Trophoblast cell (in vitro differentiated cells and primary cell): ENCODE results near the gene ZGRF1.

Experiments used
- DNase-seq, 2 donors: peaks; one replicate each; pipeline ENCODE4 v3.0.0-alpha.2; 2016
- H2AFZ ChIP-seq: 2 replicates; pipeline ENCODE4 v1.6.1; 2013; ENCODE audit warnings: low read length, moderate library complexity, mild to moderate bottlenecking; ENCODE audit not compliant: insufficient read depth, poor library complexity
- H2AK5ac ChIP-seq: 2 replicates; pipeline ENCODE4 v1.6.1; 2013; ENCODE audit warnings: mild to moderate bottlenecking, low read length
- H2BK120ac ChIP-seq: 2 replicates; pipeline ENCODE4 v1.6.1; 2013; ENCODE audit warnings: low read length, mild to moderate bottlenecking, moderate library complexity; ENCODE audit not compliant: insufficient read depth, poor library complexity
- H2BK12ac ChIP-seq: 2 replicates; pipeline ENCODE4 v1.6.1; 2013; ENCODE audit warnings: mild to moderate bottlenecking, low read length, moderate library complexity
- H2BK5ac ChIP-seq: 2 replicates; pipeline ENCODE4 v1.6.1; 2013; ENCODE audit warnings: low read length, low read depth, moderate library complexity, mild to moderate bottlenecking; ENCODE audit not compliant: poor library complexity
- H3K14ac ChIP-seq: 2 replicates; pipeline ENCODE4 v1.6.1; 2013; ENCODE audit warnings: mild to moderate bottlenecking, low read length
- H3K18ac ChIP-seq: 2 replicates; pipeline ENCODE4 v1.6.1; 2013; ENCODE audit warnings: mild to moderate bottlenecking, low read length
- H3K23ac ChIP-seq: 2 replicates; pipeline ENCODE4 v1.6.1; 2013; ENCODE audit warnings: low read length
- H3K27ac ChIP-seq: 2 replicates; pipeline ENCODE4 v1.5.1; 2013; ENCODE audit warnings: low read depth, mild to moderate bottlenecking, inconsistent platforms, low read length, moderate library complexity
- H3K27me3 ChIP-seq: 2 replicates; pipeline ENCODE4 v1.6.1; 2013; ENCODE audit warnings: inconsistent platforms, mild to moderate bottlenecking, low read length, moderate library complexity; ENCODE audit not compliant: insufficient read depth
- H3K36me3 ChIP-seq, 2 experiments: 1 replicate in 1 of 2; 2 replicates in 1 of 2; pipeline ENCODE4 v1.6.1; 2013; ENCODE audit warnings: low read length in 2 of 2, mild to moderate bottlenecking in 2 of 2, moderate library complexity in 1 of 2; ENCODE audit not compliant: insufficient read depth in 2 of 2, control insufficient read depth in 1 of 2
- H3K4ac ChIP-seq: 2 replicates; pipeline ENCODE4 v1.6.1; 2013; ENCODE audit warnings: low read depth, mild to moderate bottlenecking, low read length, moderate library complexity
- H3K4me1 ChIP-seq, 2 experiments: 1 replicate in 1 of 2; 2 replicates in 1 of 2; pipeline ENCODE4 v1.6.1; 2013; ENCODE audit warnings: low read length in 2 of 2, mild to moderate bottlenecking in 2 of 2, moderate library complexity in 1 of 2; ENCODE audit not compliant: insufficient read depth in 2 of 2, control insufficient read depth in 1 of 2
- H3K4me2 ChIP-seq: 2 replicates; pipeline ENCODE4 v1.6.1; 2013; ENCODE audit warnings: inconsistent platforms, mild to moderate bottlenecking, low read length, moderate library complexity
- H3K4me3 ChIP-seq: 2 replicates; pipeline ENCODE4 v1.5.1; 2013; ENCODE audit warnings: mild to moderate bottlenecking, low read depth, low read length, inconsistent platforms
- H3K79me1 ChIP-seq: one replicate; pipeline ENCODE4 v1.6.1; 2013; ENCODE audit warnings: low read length
- H3K79me2 ChIP-seq: 2 replicates; pipeline ENCODE4 v1.6.1; 2013; ENCODE audit warnings: low read length, mild to moderate bottlenecking; ENCODE audit not compliant: control insufficient read depth, insufficient read depth, poor library complexity
- H3K9ac ChIP-seq: 2 replicates; pipeline ENCODE4 v1.6.1; 2013; ENCODE audit warnings: mild to moderate bottlenecking, low read length
- H3K9me3 ChIP-seq: 2 replicates; pipeline ENCODE4 v1.6.1; 2013; ENCODE audit warnings: low read depth, mild to moderate bottlenecking, control low read depth, inconsistent platforms, low read length; ENCODE audit not compliant: insufficient read depth
- H4K12ac ChIP-seq: 2 replicates; pipeline ENCODE4 v1.6.1; 2013; ENCODE audit warnings: low read depth, mild to moderate bottlenecking, low read length, moderate library complexity
- H4K8ac ChIP-seq: 2 replicates; pipeline ENCODE4 v1.6.1; 2013; ENCODE audit warnings: low read depth, mild to moderate bottlenecking, low read length, moderate library complexity
- H4K91ac ChIP-seq: one replicate; pipeline ENCODE4 v1.6.1; 2013; ENCODE audit warnings: low read depth, mild to moderate bottlenecking, low read length, moderate library complexity
- WGBS: extraction: QIAGEN DNeasy Blood & Tissue Kit; methylation state at CpG from one replicate; pipeline ENCODE4 v1.1.7; 2013; ENCODE audit warnings: missing lambda C conversion rate; ENCODE audit not compliant: insufficient read length, insufficient coverage; ENCODE audit errors: extremely low coverage; 5-methylcytosine and 5-hydroxymethylcytosine counted together

The ZGRF1 gene

DNA sequence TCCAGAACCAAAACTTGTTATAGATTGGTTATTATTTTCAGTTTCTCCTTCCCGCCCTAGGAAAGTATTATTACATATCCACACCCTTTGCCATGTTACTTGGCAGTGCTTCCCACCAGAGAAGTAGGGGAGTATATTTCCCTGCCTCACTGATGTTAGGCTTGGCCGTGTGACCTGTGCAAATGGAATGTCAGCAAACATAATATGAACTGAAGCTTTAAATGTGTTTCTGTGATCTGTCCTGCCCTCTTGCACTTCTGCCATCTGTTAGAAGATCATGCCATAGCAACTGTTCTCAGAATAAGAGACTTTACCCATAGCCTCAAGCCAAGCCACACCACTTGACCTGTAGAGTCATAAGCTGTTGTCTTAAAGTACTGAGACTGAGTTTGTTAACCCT, 84.0 kb downstream of the ZGRF1 start:
- Histone ChIP-seq H3K36me3 (no peaks in the 10 kb centered on the region), H3K14ac (no peak overlapping the region), H4K12ac (no peak overlapping the region), H3K9ac (no peak overlapping the region), H4K91ac (no peak overlapping the region), H2AFZ (no peak overlapping the region), H3K4me3 (no peak overlapping the region), H3K9me3 (no peaks in the 10 kb centered on the region), H2BK12ac (no peak overlapping the region), H3K27ac (no peak overlapping the region), H3K23ac (no peak overlapping the region), H3K79me2 (no peaks in the 10 kb centered on the region), H3K4me1 (no peaks in the 10 kb centered on the region), H2BK5ac (no peak overlapping the region), H3K27me3 (no peaks in the 10 kb centered on the region), H2AK5ac (no peak overlapping the region), H3K79me1 (no peaks in the 10 kb centered on the region), H3K18ac (no peak overlapping the region), H2BK120ac (no peak overlapping the region), H4K8ac (no peak overlapping the region), H3K4ac (no peak overlapping the region), H3K4me2 (no peak overlapping the region)
- no peak for DNase-seq
- WGBS = no CpG with 5 or more reads among the region's 2 CpGs

DNA sequence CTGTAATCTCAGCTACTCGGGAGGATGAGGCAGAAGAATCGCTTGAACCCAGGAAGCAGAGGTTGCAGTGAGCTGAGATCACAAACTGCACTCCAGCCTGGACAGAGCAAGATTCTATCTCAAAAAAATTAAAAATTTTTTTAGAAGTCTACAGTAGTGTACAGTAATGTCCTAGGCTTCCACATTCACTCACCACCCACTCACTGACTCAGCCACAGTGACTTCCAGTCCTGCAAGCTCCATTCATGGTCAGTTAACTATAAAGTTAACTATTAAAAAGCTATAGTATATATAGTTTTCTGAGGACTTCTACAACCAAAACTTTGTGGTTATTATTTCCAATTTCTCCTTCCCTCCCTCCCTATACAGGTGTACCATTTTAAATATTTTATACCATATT, 86.0 kb downstream of the ZGRF1 start:
- no peak overlapping the region for H3K14ac ChIP-seq
- no peaks in the 10 kb centered on the region for H3K27me3 ChIP-seq
- no peak overlapping the region for H4K91ac ChIP-seq
- no peak overlapping the region for H4K8ac ChIP-seq
- no peaks in the 10 kb centered on the region for H3K9me3 ChIP-seq
- H3K36me3 ChIP-seq = no peaks in the 10 kb centered on the region
- no peak overlapping the region for H3K4me3 ChIP-seq
- H2BK5ac ChIP-seq = no peak overlapping the region
- no peak overlapping the region for H3K18ac ChIP-seq
- H2BK120ac ChIP-seq = no peak overlapping the region
- H3K4me1 ChIP-seq = no peaks in the 10 kb centered on the region
- H3K23ac ChIP-seq = no peak overlapping the region
- DNase-seq = no peak
- no peak overlapping the region for H2AK5ac ChIP-seq
- H3K79me1 ChIP-seq = no peaks in the 10 kb centered on the region
- no peak overlapping the region for H4K12ac ChIP-seq
- H3K4me2 ChIP-seq = no peak overlapping the region
- no peak overlapping the region for H3K27ac ChIP-seq
- no CpG with 5 or more reads among the region's 2 CpGs for WGBS
- H2BK12ac ChIP-seq = no peak overlapping the region
- no peak overlapping the region for H3K9ac ChIP-seq
- no peak overlapping the region for H2AFZ ChIP-seq
- H3K4ac ChIP-seq = no peak overlapping the region
- H3K79me2 ChIP-seq = no peaks in the 10 kb centered on the region

DNA sequence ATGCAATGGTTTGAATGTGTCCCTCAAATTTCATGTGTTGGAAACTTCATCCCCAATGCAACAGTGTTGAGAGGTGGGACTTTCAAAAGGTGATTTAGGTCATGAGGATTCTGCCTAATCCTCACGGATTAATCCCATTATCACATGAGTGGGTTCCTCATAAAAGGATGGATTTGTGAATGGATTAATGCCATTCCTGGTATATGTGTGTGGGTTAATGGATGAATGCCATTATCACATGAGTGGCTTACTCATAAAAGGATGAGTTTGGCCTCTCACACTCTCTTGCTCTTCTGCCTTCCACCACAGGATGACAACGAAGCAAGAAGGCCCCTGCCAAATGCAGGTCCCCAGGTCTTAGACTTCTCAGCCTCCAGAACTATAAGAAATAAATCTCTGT, 90.2 kb downstream of the ZGRF1 start:
- no peaks in the 10 kb centered on the region for H3K79me2 ChIP-seq
- no CpG with 5 or more reads among the region's 2 CpGs for WGBS

DNA sequence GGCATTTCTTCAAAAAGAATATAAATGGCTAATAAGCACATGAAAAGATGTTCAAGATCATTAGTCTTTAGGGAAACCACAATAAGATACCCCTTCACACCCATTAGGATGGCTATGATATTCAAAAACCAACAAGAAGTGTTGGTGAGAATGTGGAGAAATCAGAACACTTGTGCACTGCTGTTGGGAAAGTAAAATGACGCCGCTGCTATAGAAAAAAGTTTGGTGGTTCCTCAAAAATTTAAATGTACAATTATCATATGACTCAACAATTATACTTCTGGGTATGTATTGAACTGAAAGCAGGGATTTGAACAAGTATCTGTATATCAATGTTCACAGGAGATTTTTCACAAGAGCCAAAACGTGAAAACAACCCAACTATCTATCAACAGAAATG, 91.4 kb downstream of the ZGRF1 start:
- no peaks in the 10 kb centered on the region for H3K79me1 ChIP-seq
- H3K4me2 ChIP-seq = no peak overlapping the region
- H3K18ac ChIP-seq = no peak overlapping the region
- WGBS = no CpG with 5 or more reads among the region's 3 CpGs
- no peak overlapping the region for H4K91ac ChIP-seq
- H3K23ac ChIP-seq = no peak overlapping the region
- no peaks in the 10 kb centered on the region for H3K36me3 ChIP-seq
- H2BK5ac ChIP-seq = no peak overlapping the region
- no peak overlapping the region for H2AFZ ChIP-seq
- no peaks in the 10 kb centered on the region for H3K27me3 ChIP-seq
- H4K8ac ChIP-seq = no peak overlapping the region
- no peak overlapping the region for H2BK12ac ChIP-seq
- DNase-seq = no peak
- H3K27ac ChIP-seq = no peak overlapping the region
- H3K14ac ChIP-seq = no peak overlapping the region
- no peak overlapping the region for H3K4me3 ChIP-seq
- H4K12ac ChIP-seq = no peak overlapping the region
- H2AK5ac ChIP-seq = no peak overlapping the region
- H3K9me3 ChIP-seq = no peaks in the 10 kb centered on the region
- no peak overlapping the region for H3K9ac ChIP-seq
- no peak overlapping the region for H2BK120ac ChIP-seq
- H3K4me1 ChIP-seq = no peaks in the 10 kb centered on the region
- no peaks in the 10 kb centered on the region for H3K79me2 ChIP-seq
- H3K4ac ChIP-seq = no peak overlapping the region

More for the DNA sequence above, 90.2 kb downstream of the ZGRF1 start:
- H3K9ac ChIP-seq = no peak overlapping the region
- H3K36me3 ChIP-seq = no peaks in the 10 kb centered on the region
- H4K8ac ChIP-seq = no peak overlapping the region
- no peak for DNase-seq
- H2AFZ ChIP-seq = no peak overlapping the region
- no peak overlapping the region for H4K12ac ChIP-seq
- H3K14ac ChIP-seq = no peak overlapping the region
- H3K9me3 ChIP-seq = no peaks in the 10 kb centered on the region
- no peaks in the 10 kb centered on the region for H3K27me3 ChIP-seq
- H2BK120ac ChIP-seq = no peak overlapping the region
- H3K18ac ChIP-seq = no peak overlapping the region
- H3K79me1 ChIP-seq = no peaks in the 10 kb centered on the region
- no peak overlapping the region for H3K27ac ChIP-seq
- no peak overlapping the region for H3K4me3 ChIP-seq
- H2AK5ac ChIP-seq = no peak overlapping the region
- H2BK5ac ChIP-seq = no peak overlapping the region
- H3K4me2 ChIP-seq = no peak overlapping the region
- no peak overlapping the region for H3K4ac ChIP-seq
- no peak overlapping the region for H3K23ac ChIP-seq
- no peaks in the 10 kb centered on the region for H3K4me1 ChIP-seq
- no peak overlapping the region for H4K91ac ChIP-seq
- no peak overlapping the region for H2BK12ac ChIP-seq
